ENCODE measurements around the gene UBQLN3.
A peak's percentile ranks its signal among the peaks of the same experiment; 100 is the strongest.

UBQLN3 gene

DNA sequence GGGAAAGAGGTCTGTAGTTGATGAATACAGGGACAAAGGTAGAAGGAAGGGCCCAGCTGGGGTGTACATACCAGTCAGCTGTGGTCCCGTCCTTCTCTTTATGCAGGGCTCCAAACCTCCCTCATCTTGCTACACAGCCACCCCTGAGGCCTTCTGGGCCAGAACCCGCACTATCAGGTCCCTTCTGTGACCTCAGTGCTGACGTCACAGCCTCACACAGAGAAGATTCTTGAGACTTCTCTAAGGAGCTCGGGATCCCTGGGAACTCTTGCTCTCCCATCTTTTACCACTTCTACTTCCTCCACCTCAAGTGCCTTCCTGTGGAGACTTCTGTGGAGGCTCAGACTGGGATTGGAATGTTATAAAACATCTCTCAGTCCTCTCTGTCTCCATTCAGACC, at the start of gene UBQLN3:
TSS of gene UBQLN3 (minus strand) at position 155 of the 400 bp plus-strand sequence. CDS start 399 bp downstream, outside the sequence.
- Mint-ChIP-seq H3K36me3 (no peaks in the 10 kb centered on the region), H3K9me3 (no peaks in the 10 kb centered on the region), H3K4me1 (no peaks in the 10 kb centered on the region), H3K27ac (no peak within 1 kb of the TSS), H3K27me3 (peaks cover under 1 to 5% of the 10 kb centered on the region in 2 donors), H3K4me3 (no peak within 1 kb of the TSS)
- no peak for DNase-seq
- no peak for ATAC-seq (replicated peaks)

DNA sequence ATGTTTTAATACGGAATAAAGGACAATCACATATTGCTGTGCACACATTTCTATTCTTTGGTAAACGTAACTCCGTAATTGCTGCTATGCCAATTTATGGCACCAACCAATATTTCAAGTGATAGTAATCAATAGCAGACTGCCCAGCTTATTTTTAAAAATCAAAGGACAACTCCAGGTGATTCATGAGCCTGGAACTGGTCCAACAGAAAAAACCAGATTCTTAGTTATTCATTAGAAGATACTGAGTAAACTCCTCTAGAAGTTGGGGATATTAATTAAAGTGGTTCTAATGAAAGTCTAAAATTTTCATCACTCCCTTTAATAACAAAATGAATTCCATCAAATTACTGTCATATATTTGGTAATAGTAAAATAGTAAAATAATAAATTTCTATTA, 48.0 kb upstream of the UBQLN3 start:
- Mint-ChIP-seq H3K36me3 (no peaks in the 10 kb centered on the region), H3K4me3 (no peak overlapping the region), H3K27me3 (peaks cover 0 to 4% of the 10 kb centered on the region in 2 donors), H3K27ac (no peak overlapping the region), H3K9me3 (no peaks in the 10 kb centered on the region), H3K4me1 (peaks cover 2 to 6% of the 10 kb centered on the region in 2 donors)
- no peak for ATAC-seq (replicated peaks)
- no peak for DNase-seq

DNA sequence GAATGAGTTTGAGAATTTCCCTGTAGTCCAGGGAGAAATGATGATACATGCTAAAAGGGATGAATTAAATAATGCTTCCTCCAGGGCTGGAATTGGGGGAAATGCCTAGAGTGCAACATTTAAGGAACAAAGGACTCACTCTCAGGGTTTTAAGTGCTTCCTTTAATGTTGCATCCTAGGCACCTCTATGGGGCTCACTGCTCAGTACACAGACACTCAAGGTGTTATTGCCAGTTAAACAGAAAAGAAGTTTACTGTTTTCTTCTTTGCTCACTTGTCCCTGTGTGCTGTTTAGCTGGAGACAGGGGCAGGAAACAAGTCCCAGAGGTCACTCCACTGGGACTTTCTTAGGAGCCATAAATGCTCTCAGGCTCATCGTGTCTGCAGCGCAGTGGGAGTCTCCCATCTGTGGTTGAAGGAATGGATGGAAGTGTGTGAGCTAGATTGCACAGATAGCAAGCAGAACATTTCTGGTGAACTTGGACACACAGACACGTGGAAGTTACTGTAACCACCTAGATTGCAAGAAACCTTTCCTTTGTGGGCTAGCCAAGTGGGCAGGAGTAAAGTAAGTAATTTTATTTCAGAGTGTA, 46.9 kb upstream of the UBQLN3 start:
- H3K9me3 Mint-ChIP-seq = no peaks in the 10 kb centered on the region
- H3K4me1 Mint-ChIP-seq = peaks cover 2 to 6% of the 10 kb centered on the region in 2 donors
- ATAC-seq (replicated peaks) = no peak

DNA sequence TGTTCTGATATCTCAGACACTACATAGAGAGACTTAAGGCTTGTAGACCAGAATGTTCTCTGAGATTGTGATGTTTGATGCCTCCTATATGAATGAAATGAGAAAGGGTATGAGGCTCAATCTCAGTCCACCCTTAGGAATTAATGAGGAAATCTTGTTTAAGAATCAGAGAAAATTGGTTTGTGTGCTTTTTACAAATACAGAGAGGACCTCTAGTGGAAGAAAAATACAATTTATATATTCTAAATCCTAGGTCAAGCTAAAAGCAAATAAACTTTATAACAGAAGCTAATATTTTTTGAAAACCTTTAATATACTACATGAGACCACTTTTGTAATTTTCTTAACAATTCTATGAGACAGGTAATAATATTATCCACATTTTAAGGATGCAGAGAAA, 43.6 kb upstream of the UBQLN3 start:
- Mint-ChIP-seq H3K9me3 (peaks cover 0 to 2% of the 10 kb centered on the region in 2 donors), H3K4me1 (peaks cover 2 to 6% of the 10 kb centered on the region in 2 donors), H3K27ac (no peak overlapping the region), H3K27me3 (peaks cover 8 to 16% of the 10 kb centered on the region in 2 donors), H3K36me3 (peaks cover 0 to 2% of the 10 kb centered on the region in 2 donors), H3K4me3 (no peak overlapping the region)
- DNase-seq (no peak), ATAC-seq (replicated peaks) (no peak)

More for the DNA sequence above, 46.9 kb upstream of the UBQLN3 start:
- Mint-ChIP-seq H3K27ac (no peak overlapping the region), H3K36me3 (no peaks in the 10 kb centered on the region), H3K27me3 (peaks cover 5 to 9% of the 10 kb centered on the region in 2 donors), H3K4me3 (no peak overlapping the region)
- DNase-seq = no peak

DNA sequence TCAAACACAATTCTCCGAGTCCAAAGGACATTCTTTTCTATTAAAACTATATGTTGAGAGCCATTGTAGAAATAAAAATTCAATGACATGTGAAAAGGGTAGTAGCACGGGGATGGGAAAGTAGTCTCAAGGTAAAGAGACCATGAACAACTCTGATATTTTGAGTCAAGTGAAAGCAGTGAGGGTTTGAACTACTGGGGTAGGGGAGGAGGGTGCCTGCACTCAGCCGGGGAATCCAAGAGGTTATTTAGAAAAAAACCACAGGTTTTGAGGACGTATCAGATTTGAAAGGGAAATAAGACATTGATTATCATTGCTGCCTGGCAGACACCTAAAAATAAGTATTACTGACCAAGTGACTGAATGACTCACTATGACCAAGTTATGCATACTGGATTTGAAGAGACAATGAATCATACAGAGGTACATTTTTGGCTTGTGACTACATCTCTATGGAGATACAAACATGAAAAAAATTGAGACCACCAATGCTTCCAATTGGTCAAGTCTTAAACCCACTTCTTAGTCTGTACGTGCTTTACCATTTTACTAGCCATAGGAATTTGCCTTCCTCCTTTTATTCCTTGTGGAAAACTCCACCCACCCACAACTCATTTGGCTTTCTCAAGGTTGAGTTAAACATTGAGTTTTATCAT, 40.8 kb upstream of the UBQLN3 start:
- H3K4me1 Mint-ChIP-seq = peaks cover 2 to 6% of the 10 kb centered on the region in 2 donors
- ATAC-seq (replicated peaks) = peak in 1 of 2 donors; percentile 68
- no peak overlapping the region for H3K4me3 Mint-ChIP-seq
- H3K36me3 Mint-ChIP-seq = peaks cover 0 to 2% of the 10 kb centered on the region in 2 donors
- no peak overlapping the region for H3K27ac Mint-ChIP-seq
- peaks cover 8 to 16% of the 10 kb centered on the region in 2 donors for H3K27me3 Mint-ChIP-seq
- DNase-seq = no peak
- peaks cover 0 to 2% of the 10 kb centered on the region in 2 donors for H3K9me3 Mint-ChIP-seq

DNA sequence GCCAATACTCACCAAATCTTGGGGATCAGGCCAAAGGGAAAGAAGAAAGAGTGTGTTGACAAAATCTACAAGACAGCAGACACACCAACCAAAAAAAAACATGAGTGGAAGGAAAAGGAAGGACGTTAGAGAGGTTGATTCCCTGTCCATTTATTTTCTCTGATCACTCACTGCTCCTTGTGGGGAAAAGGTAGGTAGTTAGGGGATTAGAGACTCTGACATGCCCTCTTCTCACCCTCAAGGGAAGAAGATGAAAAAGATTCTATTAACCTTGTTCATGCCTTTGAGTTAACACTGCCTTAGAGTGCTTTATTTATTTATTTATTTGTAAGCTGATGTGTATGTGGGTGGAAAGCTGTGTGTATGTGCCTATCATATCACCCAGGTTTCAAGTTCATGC, 38.7 kb upstream of the UBQLN3 start, which contains the start of gene OR52H1:
TSS of gene OR52H1 (minus strand) at position 101 of the 400 bp plus-strand sequence. CDS start 3,035 bp downstream, outside the sequence.
- no peak for DNase-seq
- Mint-ChIP-seq H3K4me3 (no peak within 1 kb of the TSS), H3K36me3 (peaks cover 0 to 2% of the 10 kb centered on the region in 2 donors), H3K4me1 (no peaks in the 10 kb centered on the region), H3K27me3 (peaks cover 8 to 12% of the 10 kb centered on the region in 2 donors), H3K27ac (no peak within 1 kb of the TSS), H3K9me3 (peaks cover 0 to 2% of the 10 kb centered on the region in 2 donors)
- ATAC-seq (replicated peaks) = no peak

DNA sequence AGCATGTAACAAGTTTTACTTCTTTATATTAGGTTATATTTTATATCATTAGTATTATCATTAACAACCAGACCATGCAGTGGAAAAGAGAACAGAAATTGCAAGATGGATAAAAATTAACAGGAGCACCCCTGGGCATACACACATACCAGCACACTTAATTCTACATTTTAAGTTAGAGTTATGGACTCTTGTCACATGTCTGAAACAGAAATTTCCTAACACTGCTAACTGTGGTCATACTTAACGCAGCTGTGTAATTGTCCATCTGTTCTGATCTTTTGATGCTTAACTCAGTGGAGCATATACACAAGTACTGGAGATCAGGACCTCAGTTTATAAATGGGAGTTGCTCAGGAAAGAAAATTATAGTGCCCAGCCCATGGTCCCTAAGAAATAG, 38.2 kb upstream of the UBQLN3 start:
- peaks cover 0 to 2% of the 10 kb centered on the region in 2 donors for H3K36me3 Mint-ChIP-seq
- no peak overlapping the region for H3K27ac Mint-ChIP-seq
- ATAC-seq (replicated peaks) = no peak
- no peak overlapping the region for H3K4me3 Mint-ChIP-seq
- H3K27me3 Mint-ChIP-seq = peaks cover 8 to 12% of the 10 kb centered on the region in 2 donors
- no peak for DNase-seq
- no peaks in the 10 kb centered on the region for H3K4me1 Mint-ChIP-seq
- H3K9me3 Mint-ChIP-seq = peaks cover 0 to 2% of the 10 kb centered on the region in 2 donors

DNA sequence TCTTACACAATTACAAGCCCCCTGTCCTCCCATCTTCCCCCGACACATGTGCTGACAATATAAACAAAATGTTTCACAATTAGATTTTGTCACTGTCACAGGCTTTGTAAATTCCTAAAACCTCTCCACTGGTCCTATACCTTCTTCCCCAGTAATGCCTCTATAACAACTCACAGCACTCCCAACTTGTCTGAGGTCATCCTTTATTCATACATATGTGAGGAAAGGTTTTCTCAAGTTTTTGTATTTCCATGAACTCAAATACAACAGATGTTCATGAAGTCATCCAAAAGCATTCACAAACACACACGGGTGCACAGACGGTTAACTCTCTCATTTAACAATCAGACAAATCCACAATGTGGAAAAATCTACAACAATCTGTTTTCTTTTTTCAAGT, 36.7 kb upstream of the UBQLN3 start:
- no peaks in the 10 kb centered on the region for H3K36me3 Mint-ChIP-seq
- H3K27ac Mint-ChIP-seq = no peak overlapping the region
- peaks cover 0 to 2% of the 10 kb centered on the region in 2 donors for H3K9me3 Mint-ChIP-seq
- H3K27me3 Mint-ChIP-seq = peaks cover under 1 to 5% of the 10 kb centered on the region in 2 donors
- no peak for DNase-seq
- ATAC-seq (replicated peaks) = no peak
- no peak overlapping the region for H3K4me3 Mint-ChIP-seq
- no peaks in the 10 kb centered on the region for H3K4me1 Mint-ChIP-seq

DNA sequence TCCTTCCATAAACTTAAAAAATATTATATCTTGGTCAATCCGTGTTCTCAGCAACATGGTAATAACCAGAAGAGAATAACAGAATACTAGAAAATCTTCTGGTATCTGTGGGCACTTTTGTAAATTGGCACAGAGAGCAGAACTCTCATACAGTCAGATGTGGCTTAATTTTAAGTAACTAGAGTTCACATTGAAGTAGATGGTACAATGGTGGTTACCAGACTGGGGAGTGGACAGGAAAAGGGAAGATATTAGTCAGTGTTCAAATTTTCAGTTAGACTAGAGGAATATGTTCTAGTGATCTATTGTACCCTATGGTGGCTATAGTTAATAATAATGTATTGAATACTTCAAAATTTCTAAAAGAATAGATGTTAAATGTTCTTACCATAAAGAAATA, 31.7 kb upstream of the UBQLN3 start:
- H3K27ac Mint-ChIP-seq = no peak overlapping the region
- DNase-seq (no peak), ATAC-seq (replicated peaks) (no peak)
- H3K4me1 Mint-ChIP-seq = no peaks in the 10 kb centered on the region
- H3K4me3 Mint-ChIP-seq = no peak overlapping the region
- peaks cover 0 to 2% of the 10 kb centered on the region in 2 donors for H3K36me3 Mint-ChIP-seq
- no peaks in the 10 kb centered on the region for H3K27me3 Mint-ChIP-seq
- peaks cover 0 to 7% of the 10 kb centered on the region in 2 donors for H3K9me3 Mint-ChIP-seq

DNA sequence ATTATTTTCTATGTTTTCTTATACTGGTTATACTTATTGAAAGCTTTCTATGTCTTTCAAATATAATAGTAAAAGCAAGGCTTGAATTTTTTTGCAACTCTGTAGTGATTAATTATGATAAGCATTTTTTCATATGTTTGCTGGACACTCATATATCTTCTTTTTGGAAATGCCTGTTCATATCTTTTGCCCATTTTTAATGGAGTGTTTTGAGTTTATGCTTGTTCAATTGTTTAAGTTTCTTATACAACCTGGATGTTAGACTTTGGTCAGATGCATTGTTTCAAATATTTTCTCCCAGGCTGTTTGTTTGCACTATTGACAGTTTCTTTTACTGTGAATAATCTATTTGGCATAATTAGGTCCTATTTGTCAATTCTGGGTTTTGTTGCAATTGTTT, 26.7 kb upstream of the UBQLN3 start:
- peaks cover 0 to 7% of the 10 kb centered on the region in 2 donors for H3K9me3 Mint-ChIP-seq

DNA sequence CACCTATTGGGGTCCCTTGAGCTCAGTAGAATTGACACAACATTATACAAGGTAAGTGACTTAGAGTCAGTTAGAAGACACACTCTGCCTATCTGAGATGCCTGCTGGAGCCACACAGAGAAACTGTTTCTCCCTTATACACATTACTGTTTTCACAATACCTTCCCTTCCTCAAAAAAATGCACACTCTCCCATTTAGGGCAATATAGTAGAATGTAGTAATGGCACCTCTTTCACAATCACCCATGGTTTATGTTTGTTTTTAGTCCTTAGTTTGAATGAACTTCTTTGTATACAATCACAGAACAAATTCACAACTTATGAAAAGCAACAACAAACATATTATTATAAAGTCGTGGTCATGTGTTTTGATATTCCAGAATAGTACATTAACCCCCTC, 24.3 kb upstream of the UBQLN3 start:
- peaks cover 0 to 7% of the 10 kb centered on the region in 2 donors for H3K9me3 Mint-ChIP-seq
- no peaks in the 10 kb centered on the region for H3K4me1 Mint-ChIP-seq
- H3K4me3 Mint-ChIP-seq = no peak overlapping the region
- peaks cover 0 to 2% of the 10 kb centered on the region in 2 donors for H3K36me3 Mint-ChIP-seq
- H3K27me3 Mint-ChIP-seq = no peaks in the 10 kb centered on the region
- no peak for ATAC-seq (replicated peaks)
- DNase-seq = no peak
- H3K27ac Mint-ChIP-seq = no peak overlapping the region

More for the DNA sequence above, 26.7 kb upstream of the UBQLN3 start:
- Mint-ChIP-seq H3K36me3 (peaks cover 0 to 2% of the 10 kb centered on the region in 2 donors), H3K27ac (no peak overlapping the region), H3K4me3 (no peak overlapping the region), H3K4me1 (no peaks in the 10 kb centered on the region), H3K27me3 (no peaks in the 10 kb centered on the region)
- ATAC-seq (replicated peaks) (no peak), DNase-seq (no peak)

DNA sequence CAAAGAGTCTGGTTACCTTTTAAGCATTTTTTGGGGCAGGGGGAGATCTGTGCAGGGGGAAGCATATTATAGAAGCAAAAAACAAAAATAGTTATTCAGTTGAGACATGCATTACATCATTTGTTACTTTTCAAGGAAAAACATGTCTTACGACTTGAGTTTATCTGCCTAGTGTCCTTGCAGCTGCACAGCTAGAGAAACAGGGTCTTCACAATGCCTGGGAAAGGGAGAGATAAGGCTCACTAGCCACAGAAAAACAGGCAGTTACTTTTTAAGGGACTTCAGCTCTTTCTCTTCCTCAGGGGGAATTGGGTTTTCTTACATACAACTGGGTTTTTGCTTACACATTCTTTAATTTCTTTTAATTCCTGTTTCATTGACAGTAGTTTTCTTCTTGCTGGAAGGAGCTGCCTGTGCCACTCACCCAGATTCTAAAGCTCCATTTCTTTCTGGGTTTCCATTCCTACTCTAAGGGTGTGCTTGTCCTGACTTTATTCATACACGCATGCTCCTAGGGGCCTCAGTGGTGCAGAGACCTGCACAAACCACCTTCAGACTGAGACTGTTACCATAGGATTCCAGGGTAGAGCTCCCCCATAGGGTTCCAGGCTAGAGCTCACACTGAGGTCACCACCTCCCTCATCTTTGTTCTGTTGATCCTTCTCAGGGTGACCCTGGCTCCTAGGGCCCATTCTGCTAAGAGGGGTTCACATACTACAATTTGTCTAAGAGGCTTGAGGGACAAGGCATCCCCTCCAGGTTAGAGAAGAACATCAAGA, 21.5 kb upstream of the UBQLN3 start:
- no peak for DNase-seq
- ATAC-seq (replicated peaks) = no peak
- H3K27ac Mint-ChIP-seq = no peak overlapping the region

DNA sequence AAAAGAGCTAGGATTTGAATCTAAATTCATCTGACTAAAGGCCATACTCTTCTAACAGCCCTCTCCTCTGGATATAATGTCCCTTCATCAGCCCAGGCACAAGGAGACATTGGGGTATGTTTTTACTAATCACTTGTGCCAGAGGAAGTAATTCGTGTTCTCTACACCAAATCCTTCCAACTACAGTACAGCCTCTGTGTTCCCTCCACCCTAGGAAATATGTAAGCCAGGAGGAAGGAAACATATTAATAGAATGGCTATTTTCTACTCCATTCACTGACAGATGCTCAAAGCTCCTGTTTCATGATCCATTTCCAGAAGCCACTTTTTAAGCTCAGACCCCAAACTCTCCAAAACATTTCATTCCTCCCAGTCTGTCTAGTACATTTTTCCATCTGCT, 18.7 kb upstream of the UBQLN3 start:
- no peaks in the 10 kb centered on the region for H3K4me1 Mint-ChIP-seq
- no peak for DNase-seq
- no peak overlapping the region for H3K4me3 Mint-ChIP-seq
- no peak overlapping the region for H3K27ac Mint-ChIP-seq
- no peaks in the 10 kb centered on the region for H3K36me3 Mint-ChIP-seq
- no peak for ATAC-seq (replicated peaks)
- H3K9me3 Mint-ChIP-seq = no peaks in the 10 kb centered on the region
- no peaks in the 10 kb centered on the region for H3K27me3 Mint-ChIP-seq

More for the DNA sequence above, 21.5 kb upstream of the UBQLN3 start:
- no peak overlapping the region for H3K4me3 Mint-ChIP-seq
- H3K36me3 Mint-ChIP-seq = no peaks in the 10 kb centered on the region
- H3K27me3 Mint-ChIP-seq = no peaks in the 10 kb centered on the region
- no peaks in the 10 kb centered on the region for H3K4me1 Mint-ChIP-seq
- no peaks in the 10 kb centered on the region for H3K9me3 Mint-ChIP-seq

DNA sequence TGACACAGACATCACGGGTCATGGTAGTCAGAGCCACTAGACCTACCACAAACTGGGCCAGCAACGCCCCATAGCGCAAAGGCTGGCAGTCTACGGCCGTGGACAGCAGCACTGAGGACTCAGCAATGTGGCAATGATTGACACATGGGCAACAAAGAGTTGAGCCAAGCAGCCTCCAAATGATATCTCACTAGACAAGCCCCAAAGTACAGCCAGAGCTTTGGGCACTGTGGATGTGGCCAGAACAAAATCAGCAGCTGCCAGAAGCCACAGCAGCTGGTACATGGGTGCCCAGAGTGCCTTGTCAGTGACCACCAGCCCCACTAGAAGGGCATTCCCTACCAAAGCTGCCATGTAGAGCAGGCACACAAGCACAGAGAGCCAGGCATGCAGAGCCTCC, 18.0 kb upstream of the UBQLN3 start:
- Mint-ChIP-seq H3K27ac (no peak overlapping the region), H3K4me1 (no peaks in the 10 kb centered on the region), H3K4me3 (no peak overlapping the region), H3K27me3 (no peaks in the 10 kb centered on the region), H3K9me3 (no peaks in the 10 kb centered on the region), H3K36me3 (no peaks in the 10 kb centered on the region)
- ATAC-seq (replicated peaks) (no peak), DNase-seq (no peak)
